Gastrocnemius medialis (tissue), 4 donors: ENCODE data around the gene RIPOR1. TPM values are rescaled to one million over a fixed set of nuclear protein-coding genes. Genes with fewer than 3 reads are reported as not detected.
"Not testable (repeated sequence)": the region's sequence is repeated elsewhere in the genome, so short reads cannot be mapped to it uniquely, and the experiment has no call there.

ENCODE experiments used
- ATAC-seq, 2 donors: fragments of 150-250 bp; one replicate each; pipeline ENCODE4 v1.9.1; 2016
- DNase-seq, 2 donors: peaks; one replicate each; pipeline ENCODE4 v3.0.0-alpha.2; 2019
- H3K27ac ChIP-seq, 4 donors: fragments of 200-600 bp; sonication (generic); 1 replicate in 1 of 4; 2 replicates in 3 of 4; pipeline ENCODE4 v1.5.1; 2016 to 2018; ENCODE audit warnings: mild to moderate bottlenecking in 2 of 4, moderate library complexity in 1 of 4
- H3K27me3 ChIP-seq, 3 donors: fragments of 200-600 bp; sonication (generic) in 2 of 3; 1 replicate in 1 of 3; 2 replicates in 2 of 3; pipeline versions ENCODE4 v1.5.1 to v1.6.0; 2016 to 2019; ENCODE audit warnings: mild to moderate bottlenecking in 1 of 3, moderate library complexity in 1 of 3
- H3K36me3 ChIP-seq, 2 donors: fragments of 200-600 bp; sonication (generic) in 1 of 2; one replicate each; pipeline ENCODE4 v1.5.1; 2017 to 2018
- H3K4me1 ChIP-seq, 2 donors: fragments of 200-600 bp; sonication (generic) in 1 of 2; one replicate each; pipeline ENCODE4 v1.5.1; 2016 to 2017; ENCODE audit warnings: mild to moderate bottlenecking in 2 of 2
- H3K4me3 ChIP-seq, 4 donors: fragments of 200-600 bp; sonication (generic) in 3 of 4; 1 replicate in 1 of 4; 2 replicates in 3 of 4; pipeline ENCODE4 v1.5.1; 2016 to 2019; ENCODE audit warnings: mild to moderate bottlenecking in 2 of 4
- H3K9me3 ChIP-seq, 3 donors: fragments of 200-600 bp; sonication (generic) in 2 of 3; 1 replicate in 1 of 3; 2 replicates in 2 of 3; pipeline ENCODE4 v1.5.1; 2016 to 2019
- POLR2A ChIP-seq, 2 donors: fragments of 450-650 bp; IDR thresholded peaks; one replicate each; pipeline ENCODE4 v1.6.1; 2017; ENCODE audit warnings: antibody characterized with exemption in 2 of 2, mild to moderate bottlenecking in 2 of 2, moderate library complexity in 2 of 2
- in situ Hi-C, 4 donors: fragments of 200-750 bp; cut with MboI; loops; one replicate each; pipeline versions ENCODE4 v1.15.0 to v1.8.0; 2017; ENCODE audit warnings: low sequenced_read_pairs in 4 of 4
- intact Hi-C: fragments of 100-400 bp; cut with DNase I; formaldehyde crosslinking; loops from one replicate; pipeline ENCODE4 v1.15.1; 2023; ENCODE audit warnings: low total_unique reads
- total RNA-seq, 4 donors: library from RNA; depleted of rRNA; stranded (reverse); fragments of >200 nt; gene quantifications; one replicate each; pipeline versions ENCODE4 v1.1.0 to v1.2.3, GENCODE V29; 2016
- TF ChIP-seq, protein P1 (sequence below), 5 experiments: fragments of 450-650 bp in 3 of 5; fragments of 200-600 bp in 2 of 5; sonication (generic) in 2 of 5; IDR thresholded peaks in 4 of 5; conservative IDR thresholded peaks in 1 of 5; 1 replicate in 4 of 5; 2 replicates in 1 of 5; pipeline ENCODE4 v1.5.1; 2016 to 2019; ENCODE audit warnings: antibody characterized with exemption in 5 of 5, mild to moderate bottlenecking in 3 of 5, moderate library complexity in 3 of 5

The RIPOR1 gene
- total RNA-seq, 4 donors from 2014 or later = 10.6 to 65.4 (median 25.1) TPM

DNA sequence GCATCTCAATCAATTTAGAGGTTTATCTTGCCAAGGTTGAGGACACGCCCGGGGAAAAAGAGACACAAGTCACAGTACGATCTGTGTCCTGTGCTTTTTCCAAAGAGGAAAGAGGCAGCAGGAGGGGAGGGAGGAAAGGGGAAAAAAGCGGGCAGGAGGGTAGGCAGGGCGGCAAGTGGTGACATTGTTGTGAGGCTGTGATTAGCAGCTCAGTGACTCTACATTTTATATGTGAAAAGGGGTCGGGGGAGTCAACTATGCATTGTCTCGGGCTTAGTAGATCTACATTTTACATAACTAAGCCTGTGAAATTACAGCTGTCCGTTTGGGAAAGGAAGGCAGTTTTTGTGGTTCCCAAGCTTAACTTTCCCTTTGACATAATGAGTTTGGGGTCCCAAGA, 22.2 kb upstream of the RIPOR1 start:
- no peaks in the 10 kb centered on the region for H3K9me3 ChIP-seq
- no peaks in the 10 kb centered on the region for H3K36me3 ChIP-seq
- H3K4me1 ChIP-seq = peaks cover 0 to 4% of the 10 kb centered on the region in 2 donors
- intact Hi-C loops (loop anchor here (5.0 kb wide), 1 partner anchor 526 kb away; no protein-coding TSS in a partner anchor), in situ Hi-C loops (loop anchor here in 1 of 4 donors (25.0 kb wide), 1 partner anchor 131 kb away; the partner anchor contains the start of gene CARMIL2)
- TF ChIP-seq, protein P1, sequence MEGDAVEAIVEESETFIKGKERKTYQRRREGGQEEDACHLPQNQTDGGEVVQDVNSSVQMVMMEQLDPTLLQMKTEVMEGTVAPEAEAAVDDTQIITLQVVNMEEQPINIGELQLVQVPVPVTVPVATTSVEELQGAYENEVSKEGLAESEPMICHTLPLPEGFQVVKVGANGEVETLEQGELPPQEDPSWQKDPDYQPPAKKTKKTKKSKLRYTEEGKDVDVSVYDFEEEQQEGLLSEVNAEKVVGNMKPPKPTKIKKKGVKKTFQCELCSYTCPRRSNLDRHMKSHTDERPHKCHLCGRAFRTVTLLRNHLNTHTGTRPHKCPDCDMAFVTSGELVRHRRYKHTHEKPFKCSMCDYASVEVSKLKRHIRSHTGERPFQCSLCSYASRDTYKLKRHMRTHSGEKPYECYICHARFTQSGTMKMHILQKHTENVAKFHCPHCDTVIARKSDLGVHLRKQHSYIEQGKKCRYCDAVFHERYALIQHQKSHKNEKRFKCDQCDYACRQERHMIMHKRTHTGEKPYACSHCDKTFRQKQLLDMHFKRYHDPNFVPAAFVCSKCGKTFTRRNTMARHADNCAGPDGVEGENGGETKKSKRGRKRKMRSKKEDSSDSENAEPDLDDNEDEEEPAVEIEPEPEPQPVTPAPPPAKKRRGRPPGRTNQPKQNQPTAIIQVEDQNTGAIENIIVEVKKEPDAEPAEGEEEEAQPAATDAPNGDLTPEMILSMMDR (IDR thresholded peaks at IDR 0.05 in 4 of 5, conservative IDR thresholded peaks at IDR 0.05 in 1 of 5) = no peak
- TF ChIP-seq POLR2A (IDR thresholded peaks at IDR 0.05) = no peak
- H3K27me3 ChIP-seq = no peaks in the 10 kb centered on the region
- DNase-seq = no peak
- H3K27ac ChIP-seq = no peak overlapping the region
- no peak overlapping the region for H3K4me3 ChIP-seq
- no peak for ATAC-seq

- Histone ChIP-seq H3K4me3 (no peak overlapping the region), H3K36me3 (no peaks in the 10 kb centered on the region), H3K4me1 (peaks cover 0 to 4% of the 10 kb centered on the region in 2 donors), H3K27ac (no peak overlapping the region), H3K27me3 (no peaks in the 10 kb centered on the region), H3K9me3 (no peaks in the 10 kb centered on the region)
- no peak for DNase-seq
- in situ Hi-C loops (loop anchor here in 1 of 4 donors (25.0 kb wide), 1 partner anchor 128 kb away; the partner anchor contains the start of gene CARMIL2), intact Hi-C loops (loop anchor here (5.0 kb wide), 1 partner anchor 523 kb away; no protein-coding TSS in a partner anchor)
- ATAC-seq = no peak
- TF ChIP-seq POLR2A (IDR thresholded peaks at IDR 0.05) = no peak
- TF ChIP-seq, protein P1 (IDR thresholded peaks at IDR 0.05 in 4 of 5, conservative IDR thresholded peaks at IDR 0.05 in 1 of 5) = no peak
These were observed 19.6 kb upstream of the RIPOR1 start for GRCh38 chr16:67509016-67509415.

DNA sequence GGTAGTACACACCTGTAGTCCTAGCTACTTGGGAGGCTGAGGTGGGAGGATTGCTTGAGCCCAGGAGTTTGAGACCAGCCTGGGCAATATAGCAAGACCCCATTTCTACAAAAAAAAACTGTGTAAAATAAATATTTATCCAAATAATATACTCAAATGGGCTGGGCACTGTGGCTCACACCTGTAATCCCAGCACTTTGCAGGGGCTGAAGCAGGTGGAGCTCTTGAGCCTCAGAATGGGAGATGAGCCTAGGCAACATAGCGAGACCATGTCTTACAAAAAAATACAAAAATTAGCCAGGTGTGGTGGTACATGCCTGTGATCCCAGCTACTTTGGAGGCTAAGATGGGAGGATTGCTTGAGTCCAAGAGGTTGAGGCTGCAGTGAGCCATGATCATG, 14.7 kb upstream of the RIPOR1 start:
- intact Hi-C loops, H3K4me1 ChIP-seq, ATAC-seq, H3K4me3 ChIP-seq, H3K36me3 ChIP-seq, H3K27me3 ChIP-seq, H3K27ac ChIP-seq, DNase-seq, H3K9me3 ChIP-seq: not testable (repeated sequence)
- in situ Hi-C loops = loop anchor here in 1 of 4 donors (25.0 kb wide), 1 partner anchor 123 kb away; the partner anchor contains the start of gene CARMIL2

- ATAC-seq = peak; percentile 71 to 80
- Histone ChIP-seq H3K36me3 (no peaks in the 10 kb centered on the region), H3K27me3 (no peaks in the 10 kb centered on the region), H3K27ac (no peak overlapping the region), H3K9me3 (no peaks in the 10 kb centered on the region), H3K4me3 (no peak overlapping the region), H3K4me1 (no peaks in the 10 kb centered on the region)
- no peak for TF ChIP-seq POLR2A (IDR thresholded peaks at IDR 0.05)
- TF ChIP-seq, protein P1 (IDR thresholded peaks at IDR 0.05 in 4 of 5, conservative IDR thresholded peaks at IDR 0.05 in 1 of 5) = peak; percentile 49 to 76 (median 62)
- intact Hi-C loops (no loop called here), in situ Hi-C loops (loop anchor here in 1 of 4 donors (25.0 kb wide), 1 partner anchor 123 kb away; the partner anchor contains the start of gene CARMIL2)
- DNase-seq = peak; percentile 45 to 71
These were observed 14.2 kb upstream of the RIPOR1 start for GRCh38 chr16:67514382-67514828.

DNA sequence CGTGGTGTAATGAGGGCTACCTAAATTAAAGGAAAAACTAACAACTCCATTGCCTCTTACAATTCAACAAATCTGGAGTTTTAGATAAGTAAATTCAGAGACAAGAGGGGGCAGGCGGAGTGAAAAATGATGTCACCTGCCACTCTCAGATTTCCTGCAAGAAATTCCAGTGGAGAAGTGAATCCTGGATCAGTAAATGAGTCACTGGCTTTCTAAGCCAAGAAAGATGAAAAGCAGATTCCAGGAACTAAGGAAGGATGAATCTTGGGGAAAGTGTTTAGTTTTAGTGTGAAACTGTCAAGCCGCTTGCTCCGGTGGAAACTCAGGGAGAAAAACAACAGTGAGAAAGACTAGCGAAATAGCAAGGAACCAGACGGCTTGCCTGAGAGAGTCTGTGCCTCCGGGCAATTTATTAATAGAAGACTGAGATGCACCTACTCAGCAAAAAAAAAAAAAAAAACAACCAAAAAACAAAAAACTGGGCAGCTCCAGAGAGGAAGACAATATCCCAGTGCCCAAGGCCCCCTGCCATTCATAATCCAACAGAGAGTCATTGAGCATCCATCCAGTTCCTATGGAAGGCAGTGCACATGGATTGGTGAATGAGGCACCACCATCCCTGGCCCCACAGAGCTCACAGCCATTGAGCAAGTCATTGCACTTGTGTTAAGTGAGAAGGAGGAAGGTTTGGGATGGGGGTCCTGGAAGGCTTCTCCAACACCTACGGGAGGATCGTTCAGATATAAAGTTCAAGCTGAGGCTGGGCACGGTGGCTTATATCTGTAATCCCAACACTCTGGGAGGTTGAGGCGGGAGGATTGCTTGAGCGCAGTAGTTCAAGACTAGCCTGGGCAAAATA, 12.1 kb upstream of the RIPOR1 start:
- intact Hi-C loops = no loop called here
- Histone ChIP-seq H3K27ac (no peak overlapping the region), H3K4me1 (no peaks in the 10 kb centered on the region), H3K27me3 (no peaks in the 10 kb centered on the region), H3K9me3 (no peaks in the 10 kb centered on the region), H3K36me3 (no peaks in the 10 kb centered on the region), H3K4me3 (no peak overlapping the region)
- TF ChIP-seq, protein P1 (IDR thresholded peaks at IDR 0.05 in 4 of 5, conservative IDR thresholded peaks at IDR 0.05 in 1 of 5) = no peak
- TF ChIP-seq POLR2A (IDR thresholded peaks at IDR 0.05) = no peak
- ATAC-seq (no peak), DNase-seq (no peak)
- in situ Hi-C loops = loop anchor here in 2 of 4 donors (5.0 to 25.0 kb wide), 2 partner anchors 34 to 121 kb away; partner anchors contain the start of genes AGRP (in 1 of the 2), ATP6V0D1 (in 1 of the 2) and CARMIL2 (in 1 of the 2)
